Stimulated activated CD4-positive, alpha-beta T cell treated with anti-CD3 and anti-CD28 coated beads, Interleukin-4, amount 100 ng/mL, for 48 hours (primary cell): ENCODE measurements around the gene KIRREL3.

Source experiments
- DNase-seq, 2 donors: peaks; one replicate each; pipeline ENCODE4 v3.0.0-alpha.2; 2020; ENCODE audit warnings: low read depth in 2 of 2

The KIRREL3 gene

GRCh38 chr11:126830216-126830806, 170.3 kb downstream of the KIRREL3 start:
- no peak for DNase-seq

GRCh38 chr11:126829716-126830115, 170.9 kb downstream of the KIRREL3 start:
- DNase-seq: no peak

- no peak for DNase-seq
Measured at GRCh38 chr11:126824035-126824607, 176.4 kb downstream of the KIRREL3 start.

GRCh38 chr11:126823274-126823673, 177.3 kb downstream of the KIRREL3 start:
- DNase-seq: no peak

GRCh38 chr11:126821827-126822226, 178.7 kb downstream of the KIRREL3 start:
- no peak for DNase-seq

- no peak for DNase-seq
Measured at GRCh38 chr11:126819194-126819593, 181.4 kb downstream of the KIRREL3 start.

- no peak for DNase-seq
Measured at GRCh38 chr11:126817523-126818450, 182.8 kb downstream of the KIRREL3 start.

GRCh38 chr11:126817096-126817495, 183.5 kb downstream of the KIRREL3 start:
- no peak for DNase-seq

- DNase-seq: no peak
Measured at GRCh38 chr11:126816645-126817044, 183.9 kb downstream of the KIRREL3 start.

- no peak for DNase-seq
Measured at GRCh38 chr11:126815111-126815510, 185.5 kb downstream of the KIRREL3 start.

GRCh38 chr11:126810776-126811175, 189.8 kb downstream of the KIRREL3 start:
- DNase-seq: no peak

- no peak for DNase-seq
Measured at GRCh38 chr11:126809514-126810289, 190.9 kb downstream of the KIRREL3 start.

GRCh38 chr11:126808836-126809235, 191.7 kb downstream of the KIRREL3 start:
- DNase-seq: no peak

GRCh38 chr11:126808296-126808695, 192.3 kb downstream of the KIRREL3 start:
- no peak for DNase-seq

GRCh38 chr11:126805870-126806269, 194.7 kb downstream of the KIRREL3 start:
- DNase-seq: no peak

- no peak for DNase-seq
Measured at GRCh38 chr11:126804363-126804762, 196.2 kb downstream of the KIRREL3 start.

GRCh38 chr11:126800009-126800408, 200.6 kb downstream of the KIRREL3 start:
- no peak for DNase-seq

- no peak for DNase-seq
Measured at GRCh38 chr11:126797457-126798169, 203.0 kb downstream of the KIRREL3 start.

GRCh38 chr11:126793596-126793995, 207.0 kb downstream of the KIRREL3 start:
- no peak for DNase-seq

GRCh38 chr11:126791991-126792390, 208.6 kb downstream of the KIRREL3 start:
- DNase-seq: no peak

- no peak for DNase-seq
Measured at GRCh38 chr11:126791446-126791845, 209.1 kb downstream of the KIRREL3 start.
